Amniotic stem cell (primary cell): ENCODE data around the gene ESRRA.
"Not testable (repeated sequence)": the region's sequence is repeated elsewhere in the genome, so short reads cannot be mapped to it uniquely, and the experiment has no call there.

Source experiments
- DNase-seq: peaks from one replicate; lab custom pipeline; 2025; lab: John Stamatoyannopoulos, UW

ESRRA gene

DNA sequence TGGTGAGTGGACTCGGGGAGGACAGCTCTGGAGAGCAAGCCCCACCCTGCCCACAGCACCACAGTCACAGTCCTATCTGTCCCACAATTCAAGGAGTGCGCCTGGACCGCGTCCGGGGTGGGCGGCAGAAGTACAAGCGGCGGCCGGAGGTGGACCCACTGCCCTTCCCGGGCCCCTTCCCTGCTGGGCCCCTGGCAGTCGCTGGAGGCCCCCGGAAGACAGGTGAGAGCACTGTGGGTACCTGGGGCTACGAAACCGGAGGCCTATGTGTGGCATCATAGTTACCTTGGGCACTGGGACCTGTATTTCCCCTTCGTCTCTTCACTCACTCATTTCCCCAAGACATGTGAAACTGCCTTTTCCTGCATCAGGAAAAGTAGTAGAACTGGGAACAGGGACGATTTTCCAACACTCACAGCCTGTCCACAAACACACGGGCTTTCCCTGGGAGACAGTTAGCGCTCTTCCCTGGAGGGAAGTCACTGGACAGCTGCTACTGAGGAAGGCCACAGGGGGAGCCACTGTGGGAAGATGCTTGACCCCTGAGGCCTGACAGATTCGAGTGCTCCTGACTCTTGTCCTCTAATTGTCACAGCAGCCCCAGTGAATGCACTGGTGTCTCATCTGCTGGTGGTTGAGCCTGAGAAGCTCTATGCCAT lies 9.0 kb downstream of the ESRRA start:
- no peak for DNase-seq

DNA sequence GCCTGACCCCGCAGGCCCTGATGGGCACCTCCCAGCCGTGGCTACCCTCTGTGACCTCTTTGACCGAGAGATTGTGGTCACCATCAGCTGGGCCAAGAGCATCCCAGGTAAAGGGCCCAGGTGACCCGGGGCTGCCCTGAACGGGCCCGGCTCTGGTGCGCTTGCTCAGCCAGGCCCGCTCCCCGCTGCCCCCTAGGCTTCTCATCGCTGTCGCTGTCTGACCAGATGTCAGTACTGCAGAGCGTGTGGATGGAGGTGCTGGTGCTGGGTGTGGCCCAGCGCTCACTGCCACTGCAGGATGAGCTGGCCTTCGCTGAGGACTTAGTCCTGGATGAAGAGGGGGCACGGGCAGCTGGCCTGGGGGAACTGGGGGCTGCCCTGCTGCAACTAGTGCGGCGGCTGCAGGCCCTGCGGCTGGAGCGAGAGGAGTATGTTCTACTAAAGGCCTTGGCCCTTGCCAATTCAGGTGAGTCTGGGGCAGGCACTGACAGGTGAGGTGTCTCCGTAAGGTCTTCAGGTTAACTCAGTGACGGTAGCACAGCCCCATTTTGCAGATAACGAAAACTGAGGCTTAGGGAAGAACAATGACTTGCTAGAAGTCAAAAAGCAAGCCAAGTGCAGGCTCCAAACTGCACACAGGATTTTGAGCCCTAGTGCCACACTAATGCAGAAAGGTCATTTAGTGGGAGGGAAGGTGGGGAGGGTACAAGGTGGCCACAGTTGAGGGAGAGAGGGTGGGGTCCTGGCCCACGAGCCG lies 9.7 kb downstream of the ESRRA start:
- DNase-seq = no peak

DNA sequence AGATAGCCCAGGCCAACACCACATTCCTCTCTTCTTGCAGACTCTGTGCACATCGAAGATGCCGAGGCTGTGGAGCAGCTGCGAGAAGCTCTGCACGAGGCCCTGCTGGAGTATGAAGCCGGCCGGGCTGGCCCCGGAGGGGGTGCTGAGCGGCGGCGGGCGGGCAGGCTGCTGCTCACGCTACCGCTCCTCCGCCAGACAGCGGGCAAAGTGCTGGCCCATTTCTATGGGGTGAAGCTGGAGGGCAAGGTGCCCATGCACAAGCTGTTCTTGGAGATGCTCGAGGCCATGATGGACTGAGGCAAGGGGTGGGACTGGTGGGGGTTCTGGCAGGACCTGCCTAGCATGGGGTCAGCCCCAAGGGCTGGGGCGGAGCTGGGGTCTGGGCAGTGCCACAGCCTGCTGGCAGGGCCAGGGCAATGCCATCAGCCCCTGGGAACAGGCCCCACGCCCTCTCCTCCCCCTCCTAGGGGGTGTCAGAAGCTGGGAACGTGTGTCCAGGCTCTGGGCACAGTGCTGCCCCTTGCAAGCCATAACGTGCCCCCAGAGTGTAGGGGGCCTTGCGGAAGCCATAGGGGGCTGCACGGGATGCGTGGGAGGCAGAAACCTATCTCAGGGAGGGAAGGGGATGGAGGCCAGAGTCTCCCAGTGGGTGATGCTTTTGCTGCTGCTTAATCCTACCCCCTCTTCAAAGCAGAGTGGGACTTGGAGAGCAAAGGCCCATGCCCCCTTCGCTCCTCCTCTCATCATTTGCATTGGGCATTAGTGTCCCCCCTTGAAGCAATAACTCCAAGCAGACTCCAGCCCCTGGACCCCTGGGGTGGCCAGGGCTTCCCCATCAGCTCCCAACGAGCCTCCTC lies 10.6 kb downstream of the ESRRA start:
- DNase-seq = not testable (repeated sequence)

DNA sequence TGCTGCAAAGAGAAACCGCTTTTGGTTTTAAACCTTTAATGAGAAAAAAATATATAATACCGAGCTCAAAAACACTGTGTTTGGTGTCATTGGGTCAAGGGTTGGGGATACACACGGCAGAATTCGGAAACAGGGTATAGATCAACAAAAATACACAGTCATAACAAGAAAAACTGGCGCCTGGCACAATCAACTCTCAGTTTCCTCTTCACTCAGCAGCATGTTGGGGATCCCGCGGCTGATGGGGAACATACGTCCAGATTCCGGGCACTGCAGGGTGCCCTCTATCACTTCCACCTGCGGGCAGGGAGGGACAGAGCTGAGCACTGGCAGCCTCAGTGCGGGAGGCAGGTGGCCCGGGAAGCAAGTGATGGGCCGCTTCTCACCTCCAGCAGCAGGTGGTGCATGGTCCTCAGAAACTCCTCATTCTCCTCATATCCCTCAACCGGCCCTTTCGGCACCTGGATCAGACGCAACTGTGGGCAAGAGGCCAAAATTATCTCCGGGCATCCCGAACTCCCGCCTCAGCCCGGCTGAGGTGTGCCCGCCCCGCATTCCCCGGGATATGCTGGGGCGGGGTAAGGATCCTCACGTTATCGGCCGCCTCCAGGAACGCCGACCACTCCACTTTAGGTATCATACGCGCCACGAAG lies 11.5 kb downstream of the ESRRA start:
- DNase-seq = no peak

DNA sequence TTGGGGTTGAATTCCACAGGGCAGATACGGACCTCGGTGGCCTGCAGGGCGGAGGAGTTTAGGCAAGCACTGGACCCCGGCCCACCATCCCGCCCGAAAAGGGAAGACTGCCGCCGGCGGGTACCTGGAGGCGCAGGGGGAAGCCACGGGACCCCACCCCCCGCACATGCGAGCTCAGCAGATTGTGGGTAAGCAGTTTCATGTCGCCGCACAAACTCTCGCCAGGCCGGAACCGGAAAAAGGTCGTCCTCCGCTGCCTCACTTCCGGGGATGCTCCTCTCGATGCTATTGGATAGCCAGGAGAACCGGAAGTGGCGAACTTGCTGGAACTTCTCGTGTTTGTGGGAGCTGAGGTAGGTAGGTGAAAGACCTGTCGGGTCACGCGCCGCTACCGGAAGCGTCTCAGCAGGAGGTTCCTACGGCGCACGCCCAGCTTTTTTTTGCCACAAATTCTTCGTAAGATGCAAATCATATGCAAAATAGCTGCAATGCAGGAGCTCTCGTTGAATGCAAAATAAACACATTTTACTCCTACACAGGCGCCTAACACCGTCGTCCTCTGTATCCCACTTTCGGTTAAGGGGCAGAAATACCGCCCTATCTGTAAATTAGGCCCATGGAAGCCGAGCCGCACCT lies 12.1 kb downstream of the ESRRA start, which contains the start of gene TRMT112:
Gene TRMT112 (minus strand): TSS at position 235 of the 636 bp plus-strand sequence. CDS start 33 bp downstream, at position 202.
- DNase-seq = peak; percentile 91

DNA sequence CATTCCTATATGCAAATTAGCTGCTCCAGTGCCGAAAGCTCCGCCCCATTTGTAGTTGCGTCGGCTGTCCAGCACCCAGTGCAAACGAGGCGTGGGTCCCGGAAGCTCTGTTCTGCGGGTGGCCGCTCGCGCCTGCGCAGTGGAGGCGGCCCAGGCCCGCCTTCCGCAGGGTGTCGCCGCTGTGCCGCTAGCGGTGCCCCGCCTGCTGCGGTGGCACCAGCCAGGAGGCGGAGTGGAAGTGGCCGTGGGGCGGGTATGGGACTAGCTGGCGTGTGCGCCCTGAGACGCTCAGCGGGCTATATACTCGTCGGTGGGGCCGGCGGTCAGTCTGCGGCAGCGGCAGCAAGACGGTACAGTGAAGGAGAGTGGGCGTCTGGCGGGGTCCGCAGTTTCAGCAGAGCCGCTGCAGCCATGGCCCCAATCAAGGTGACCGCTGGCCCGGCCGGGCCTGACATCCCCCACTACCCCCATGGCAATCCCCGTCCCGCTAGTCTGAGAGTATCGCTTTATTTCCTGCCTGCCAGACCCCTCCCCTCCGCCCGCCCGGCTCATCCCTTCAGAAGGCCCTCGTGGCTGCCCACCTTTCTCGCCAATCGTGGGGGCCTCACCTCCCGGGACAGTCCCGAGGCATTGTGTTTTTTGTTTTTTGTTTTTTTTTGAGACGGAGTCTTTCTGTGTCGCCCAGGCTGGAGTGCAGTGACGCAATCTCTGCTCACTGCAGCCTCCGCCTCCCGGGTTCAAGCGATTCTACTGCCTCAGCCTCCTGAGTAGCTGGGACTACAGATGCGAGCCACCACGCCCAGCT lies 12.8 kb downstream of the ESRRA start, which contains the start of gene PRDX5:
Gene PRDX5 (plus strand): TSS at position 161 of the 805 bp plus-strand sequence. CDS start 95 bp downstream, at position 256.
- DNase-seq = peak; percentile 94

DNA sequence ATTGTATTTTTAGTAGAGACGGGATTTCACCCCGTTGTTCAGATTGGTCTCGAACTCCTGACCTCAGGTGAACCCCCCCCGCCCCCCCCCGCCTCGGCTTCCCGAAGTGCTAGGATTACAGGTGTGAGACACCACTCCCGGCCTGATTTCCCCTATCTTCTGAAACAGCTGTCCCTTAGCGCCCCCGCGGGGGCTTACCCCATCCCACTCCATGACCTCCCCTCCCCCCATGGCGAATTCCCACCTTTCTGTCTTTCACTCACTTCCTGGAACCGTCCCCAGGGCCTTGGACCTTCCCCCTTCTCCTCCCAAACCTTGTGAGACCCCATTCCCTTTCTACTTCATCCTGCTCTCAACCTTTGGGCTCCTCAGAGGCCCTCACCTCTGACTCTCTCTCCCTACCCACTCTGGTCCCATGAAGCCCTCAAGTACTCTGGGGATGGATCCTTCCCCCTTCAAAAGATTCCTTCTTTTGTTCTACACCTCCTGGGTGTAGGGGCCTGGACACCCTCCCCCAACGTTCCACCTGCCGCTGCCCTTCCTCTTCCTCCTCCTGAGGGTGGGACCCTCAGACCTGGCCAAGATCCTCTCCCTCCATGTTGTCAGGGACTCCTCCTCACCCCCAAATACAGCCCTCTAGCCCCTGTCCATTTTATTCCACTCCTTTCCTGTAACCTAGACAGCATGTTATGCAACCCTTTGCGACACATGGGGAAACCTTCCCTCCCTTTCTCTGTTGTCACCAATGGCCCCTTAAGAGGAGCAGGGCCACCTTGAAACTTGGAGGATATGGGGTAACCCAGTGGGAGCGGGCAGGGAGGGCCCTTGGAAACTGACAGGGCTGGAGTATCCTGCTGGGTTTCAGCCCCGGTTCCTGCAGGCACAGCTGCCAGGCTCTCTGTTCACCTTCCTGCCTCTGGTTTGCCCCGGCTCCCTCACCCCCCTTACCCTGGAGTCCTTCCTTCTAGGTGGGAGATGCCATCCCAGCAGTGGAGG lies 13.7 kb downstream of the ESRRA start:
- DNase-seq = no peak

DNA sequence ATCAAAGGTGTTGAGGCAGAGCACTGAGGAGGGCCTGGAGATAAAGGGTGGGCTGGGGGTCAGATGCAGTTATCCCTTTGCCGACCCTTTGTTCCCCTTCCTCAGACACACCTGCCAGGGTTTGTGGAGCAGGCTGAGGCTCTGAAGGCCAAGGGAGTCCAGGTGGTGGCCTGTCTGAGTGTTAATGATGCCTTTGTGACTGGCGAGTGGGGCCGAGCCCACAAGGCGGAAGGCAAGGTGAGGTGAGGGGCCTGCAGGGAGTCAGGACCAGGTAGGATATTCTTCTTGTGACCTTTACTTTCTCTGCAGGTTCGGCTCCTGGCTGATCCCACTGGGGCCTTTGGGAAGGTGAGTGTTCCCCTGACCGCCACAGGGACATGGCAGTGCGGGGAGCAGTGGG lies 15.2 kb downstream of the ESRRA start:
- DNase-seq = no peak

DNA sequence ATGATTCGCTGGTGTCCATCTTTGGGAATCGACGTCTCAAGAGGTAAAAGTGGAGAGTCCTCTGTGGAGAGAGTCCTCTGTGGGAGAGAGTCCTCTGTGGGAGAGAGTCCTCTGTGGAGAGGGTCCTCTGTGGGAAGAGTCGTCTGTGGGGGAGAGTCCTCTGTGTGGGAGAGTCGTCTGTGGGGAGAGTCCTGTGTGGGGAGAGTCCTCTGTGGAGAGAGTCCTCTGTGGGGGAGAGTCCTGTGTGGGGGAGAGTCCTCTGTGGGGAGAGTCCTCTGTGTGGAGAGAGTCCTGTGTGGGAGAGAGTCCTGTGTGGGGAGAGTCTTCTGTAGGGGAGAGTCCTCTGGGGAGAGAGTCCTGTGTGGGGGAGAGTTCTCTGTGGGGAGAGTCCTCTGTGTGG lies 15.7 kb downstream of the ESRRA start:
- DNase-seq = no peak

DNA sequence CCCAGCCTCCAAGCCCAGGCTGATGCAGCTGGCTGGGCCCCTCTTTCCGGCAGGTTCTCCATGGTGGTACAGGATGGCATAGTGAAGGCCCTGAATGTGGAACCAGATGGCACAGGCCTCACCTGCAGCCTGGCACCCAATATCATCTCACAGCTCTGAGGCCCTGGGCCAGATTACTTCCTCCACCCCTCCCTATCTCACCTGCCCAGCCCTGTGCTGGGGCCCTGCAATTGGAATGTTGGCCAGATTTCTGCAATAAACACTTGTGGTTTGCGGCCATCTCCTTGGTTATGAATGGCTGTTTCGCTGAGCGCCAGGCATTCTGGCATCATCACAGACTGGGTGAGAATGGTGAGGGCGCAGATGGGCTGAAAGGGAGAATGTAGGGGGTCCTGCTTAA lies 16.2 kb downstream of the ESRRA start:
- DNase-seq = no peak

DNA sequence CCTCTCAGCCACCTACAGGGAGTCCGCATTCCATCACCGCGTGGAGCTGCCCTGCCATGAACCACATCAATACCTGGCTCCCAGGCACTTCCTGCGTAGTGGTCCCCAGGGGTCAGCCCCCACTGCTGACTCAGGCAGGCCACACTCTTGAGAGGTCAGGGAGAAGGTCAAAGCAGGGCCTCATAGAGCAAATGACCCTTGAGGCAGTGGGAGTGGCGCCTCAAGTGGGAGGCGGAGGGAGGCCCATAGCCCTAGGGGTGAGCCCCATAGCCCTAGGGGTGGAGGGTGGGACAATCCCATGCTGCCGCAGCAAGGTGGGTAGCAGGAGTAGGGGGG lies 17.6 kb downstream of the ESRRA start:
- no peak for DNase-seq

DNA sequence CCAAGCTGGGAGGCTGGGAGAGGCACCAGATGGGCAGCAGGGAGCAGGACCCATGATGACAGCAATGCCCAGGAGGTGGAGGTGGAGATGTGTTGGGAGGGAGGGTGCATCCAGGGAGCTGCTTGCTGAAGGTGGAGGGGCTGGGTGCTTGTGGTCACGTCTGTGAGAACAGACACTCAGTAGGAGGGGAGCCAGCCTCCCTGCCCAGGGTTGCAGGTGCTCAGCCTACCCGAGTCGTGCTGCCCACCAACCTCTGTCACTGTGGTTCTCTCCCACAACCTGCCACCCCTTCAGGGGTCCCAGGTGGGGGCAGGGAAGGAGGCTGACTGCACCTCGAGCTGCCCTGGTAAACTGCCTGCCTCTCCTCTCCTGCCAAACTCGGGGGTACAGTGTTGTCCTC lies 18.0 kb downstream of the ESRRA start:
- DNase-seq = no peak

DNA sequence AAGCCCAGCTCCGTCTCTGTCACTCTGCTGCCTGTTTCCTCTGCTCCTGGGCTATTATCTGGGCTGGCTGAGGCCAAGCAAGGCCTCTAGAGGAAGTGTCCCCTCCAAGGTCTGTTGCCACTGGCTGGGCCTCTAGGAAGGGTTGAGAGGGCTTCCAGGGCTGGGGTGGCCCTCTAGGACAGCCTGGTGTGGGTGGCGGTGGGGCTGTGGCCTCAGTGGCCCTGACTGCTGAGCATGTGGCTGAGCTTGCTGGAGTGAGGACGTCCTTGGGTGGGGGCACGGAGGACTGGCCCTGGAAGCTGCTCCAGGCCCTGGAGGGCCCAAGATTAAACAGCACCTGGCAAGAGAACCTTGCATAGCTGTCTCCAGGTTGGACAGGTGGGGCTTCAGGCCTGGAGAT lies 18.7 kb downstream of the ESRRA start:
- not testable (repeated sequence) for DNase-seq

DNA sequence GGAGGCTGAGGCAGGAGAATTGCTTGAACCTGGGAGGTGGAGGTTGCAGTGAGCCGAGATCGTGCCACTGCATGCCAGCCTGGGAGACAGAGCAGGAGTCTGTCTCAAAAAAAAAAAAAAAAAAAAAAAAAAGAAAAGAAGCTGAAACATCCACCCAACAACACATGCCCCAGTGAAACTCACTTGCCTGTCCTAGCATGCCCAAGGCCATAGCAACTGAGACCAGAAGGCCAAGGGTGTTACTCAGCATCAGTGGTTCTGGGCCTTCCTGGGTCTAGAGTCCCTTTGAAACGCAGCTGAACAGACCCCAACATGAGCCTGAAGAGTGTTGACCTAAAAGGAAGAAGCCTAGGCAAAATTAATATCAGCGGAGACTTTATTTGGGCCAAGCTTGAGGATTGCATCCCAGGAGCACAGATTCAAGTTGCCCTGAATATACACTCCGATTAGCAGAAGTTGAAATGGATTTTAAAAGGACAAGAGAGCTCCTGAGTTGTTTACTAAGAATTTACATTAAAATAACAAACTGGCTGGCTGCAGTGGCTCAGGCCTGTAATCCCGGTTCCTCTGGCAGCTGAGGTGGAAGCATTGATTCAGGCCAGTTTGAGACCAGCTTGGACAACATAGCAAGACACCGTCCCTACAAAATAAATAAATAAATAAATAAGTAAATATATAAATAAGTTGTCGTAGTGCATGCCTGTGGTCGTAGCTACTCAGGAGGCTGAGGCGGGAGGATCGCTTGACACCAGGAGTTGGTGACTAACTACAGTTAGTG lies 19.6 kb downstream of the ESRRA start:
- DNase-seq = no peak

DNA sequence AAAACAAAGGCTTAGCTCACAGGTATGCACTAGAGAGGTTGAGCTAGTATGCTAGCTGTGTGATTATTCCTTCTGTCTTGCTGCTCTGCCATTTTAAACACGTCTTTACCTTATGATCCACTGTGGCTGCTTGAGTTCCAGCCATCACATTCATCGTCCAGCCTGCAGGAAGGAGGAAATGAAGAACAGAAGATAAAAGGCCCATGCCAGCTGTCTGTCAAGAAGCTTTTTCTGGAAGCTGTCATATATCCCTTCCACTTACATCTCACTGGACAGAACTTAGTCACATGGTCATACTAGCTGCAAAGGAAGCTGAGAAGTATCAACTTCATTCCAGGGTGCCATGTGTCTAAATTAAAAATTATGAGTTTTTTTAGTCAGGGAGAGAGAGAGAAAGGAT lies 22.1 kb downstream of the ESRRA start:
- no peak for DNase-seq

DNA sequence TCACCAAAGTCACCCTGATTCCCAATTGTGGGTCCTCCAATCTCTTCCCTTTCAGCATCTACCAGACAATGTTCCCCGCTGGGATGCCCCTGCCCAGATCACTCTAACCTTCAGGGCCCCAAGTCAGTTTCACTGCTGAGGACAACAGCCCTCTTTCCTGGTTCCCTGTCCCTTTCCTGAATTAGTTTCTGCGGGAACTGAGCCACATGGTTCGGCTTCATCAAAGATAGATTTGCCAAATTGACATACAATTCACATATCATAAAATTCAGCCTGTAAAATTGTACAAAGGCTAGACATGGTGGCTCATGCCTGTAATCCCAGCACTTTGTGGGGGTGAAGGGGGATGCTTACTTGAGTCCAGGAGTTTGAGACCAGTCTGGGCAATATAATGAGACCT lies 22.7 kb downstream of the ESRRA start:
- no peak for DNase-seq

DNA sequence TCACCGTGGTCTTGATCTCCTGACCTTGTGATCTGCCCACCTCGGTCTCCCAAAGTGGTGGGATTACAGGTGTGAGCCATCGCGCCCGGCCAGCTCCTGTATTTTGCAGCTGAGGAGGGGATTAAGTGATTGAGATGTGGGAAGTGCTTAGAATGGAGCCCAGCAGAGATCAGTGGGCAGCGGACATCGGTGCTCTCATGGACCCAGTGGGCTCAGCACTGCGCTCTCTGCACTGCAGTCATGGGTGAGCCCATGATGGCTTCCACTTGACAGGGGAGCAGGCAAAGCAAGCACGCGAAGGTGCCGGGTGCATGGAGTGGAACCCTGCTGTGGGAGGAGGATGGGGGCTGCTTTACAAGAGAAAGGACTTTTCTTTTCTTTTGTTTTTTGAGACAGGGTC lies 25.6 kb downstream of the ESRRA start:
- DNase-seq = no peak

DNA sequence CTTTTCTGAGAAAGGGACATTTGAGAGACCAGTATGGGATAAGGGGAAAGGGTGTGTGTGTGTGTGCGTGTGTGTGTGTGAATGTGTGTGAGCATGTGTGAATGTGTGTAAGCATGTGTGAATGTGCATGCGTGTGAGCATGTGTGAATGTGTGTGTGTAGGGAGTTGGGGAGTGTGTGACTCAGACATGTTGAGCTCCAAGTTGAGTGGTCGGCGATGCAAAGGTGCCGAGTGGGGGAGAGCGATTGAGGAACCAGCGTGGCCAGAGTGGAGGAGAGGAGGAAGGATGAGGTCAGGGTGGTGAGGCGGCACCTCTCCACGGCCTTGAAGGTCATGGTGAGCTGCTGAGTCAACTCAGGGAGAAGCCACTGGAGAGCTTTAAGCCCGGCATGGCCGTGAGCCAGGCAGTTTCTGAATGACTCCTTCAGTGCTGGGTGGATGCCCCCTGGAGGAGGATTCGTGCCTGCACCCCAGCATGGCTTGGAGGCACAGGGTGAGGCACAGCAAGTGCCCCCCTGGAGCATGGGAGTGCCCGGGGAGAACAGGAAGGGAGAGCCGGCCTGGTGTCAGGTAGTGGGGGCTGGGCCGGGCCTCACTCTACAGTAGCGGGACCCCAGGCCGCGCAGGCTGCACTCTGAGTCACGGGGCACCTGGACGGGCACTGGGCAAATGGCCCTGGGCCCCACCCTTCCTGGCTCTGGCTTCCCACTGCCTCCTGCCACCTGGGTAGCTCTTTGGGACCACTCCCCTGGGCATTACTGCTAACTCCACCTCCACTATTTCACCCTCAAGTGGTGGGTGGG lies 26.4 kb downstream of the ESRRA start:
- peak; percentile 81 for DNase-seq
